GM12878 (cell line): Measurements from ENCODE around the gene OLFML2A.

ENCODE experiments used
- ESRRA ChIP-seq: IDR thresholded peaks from 2 replicates; pipeline ENCODE4 v1.6.1; 2012; ENCODE audit warnings: mild to moderate bottlenecking, low read length, improper control_type of control experiment
- LARP7 ChIP-seq: fragments of 450-650 bp; IDR thresholded peaks from 2 replicates; pipeline ENCODE4 v1.6.1; 2017; ENCODE audit warnings: mild to moderate bottlenecking
- MEF2A ChIP-seq: IDR thresholded peaks from 2 replicates; pipeline ENCODE4 v1.6.1; 2011; ENCODE audit warnings: low read depth, mild to moderate bottlenecking, low read length, moderate library complexity; ENCODE audit not compliant: insufficient read depth
- MXI1 ChIP-seq: fragments of 150-350 bp; IDR thresholded peaks from 2 replicates; pipeline ENCODE4 v1.6.1; 2011; ENCODE audit warnings: low read depth, mild to moderate bottlenecking, inconsistent platforms, low read length, improper control_type of control experiment
- YY1 ChIP-seq: IDR thresholded peaks from 2 replicates; pipeline ENCODE4 v1.6.1; 2011; ENCODE audit warnings: low read depth, mild to moderate bottlenecking, low read length
- ZNF24 ChIP-seq: fragments of 450-650 bp; IDR thresholded peaks from 2 replicates; pipeline ENCODE4 v1.6.1; 2017; ENCODE audit warnings: antibody characterized with exemption, mild to moderate bottlenecking
- TF ChIP-seq, protein P1 (sequence below), 3 experiments: IDR thresholded peaks in 2 of 3; conservative IDR thresholded peaks in 1 of 3; 2 replicates each; pipeline ENCODE4 v1.5.1; 2011; ENCODE audit warnings: low read depth in 3 of 3, low read length in 3 of 3, mild to moderate bottlenecking in 3 of 3, control low read depth in 2 of 3, moderate library complexity in 2 of 3, inconsistent platforms in 1 of 3, mixed read lengths in 1 of 3; ENCODE audit not compliant: control insufficient read depth in 2 of 3, insufficient read depth in 1 of 3; ENCODE audit errors: extremely low read depth in 1 of 3
- TF ChIP-seq, protein P2 (sequence below): IDR thresholded peaks from 2 replicates; pipeline ENCODE4 v1.6.1; 2011; ENCODE audit warnings: mild to moderate bottlenecking, low read depth, low read length, moderate library complexity; ENCODE audit not compliant: insufficient replicate concordance
- TF ChIP-seq, protein P3 (sequence below): IDR thresholded peaks from 2 replicates; pipeline ENCODE4 v1.6.1; 2012; ENCODE audit warnings: low read length, inconsistent platforms
- TF ChIP-seq, protein P4 (sequence below): IDR thresholded peaks from 2 replicates; pipeline ENCODE4 v1.6.1; 2011; ENCODE audit warnings: borderline replicate concordance, low read depth, mild to moderate bottlenecking, moderate library complexity, low read length; ENCODE audit not compliant: insufficient read depth, poor library complexity, severe bottlenecking

DNA sequence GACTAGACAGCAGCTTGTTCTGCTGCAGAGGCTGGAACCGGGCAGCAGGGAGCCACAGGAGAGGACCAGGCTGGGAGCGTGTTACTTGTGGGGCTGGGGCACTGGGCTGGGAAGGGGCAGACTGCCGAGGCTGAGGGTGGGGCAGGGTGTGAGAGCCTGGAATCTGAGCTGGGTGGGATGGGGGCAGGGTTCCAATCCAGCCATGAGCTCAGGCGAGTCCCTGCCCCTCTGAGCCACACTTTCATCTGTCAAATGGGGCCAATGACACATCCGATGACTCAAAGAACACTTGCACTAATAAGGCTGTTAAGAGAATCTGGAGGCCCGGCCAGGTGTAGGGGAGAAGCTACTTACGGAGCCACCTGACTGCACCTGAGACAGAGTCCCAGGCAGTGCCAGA lies 57.7 kb downstream of the OLFML2A start:
- TF ChIP-seq, protein P1, sequence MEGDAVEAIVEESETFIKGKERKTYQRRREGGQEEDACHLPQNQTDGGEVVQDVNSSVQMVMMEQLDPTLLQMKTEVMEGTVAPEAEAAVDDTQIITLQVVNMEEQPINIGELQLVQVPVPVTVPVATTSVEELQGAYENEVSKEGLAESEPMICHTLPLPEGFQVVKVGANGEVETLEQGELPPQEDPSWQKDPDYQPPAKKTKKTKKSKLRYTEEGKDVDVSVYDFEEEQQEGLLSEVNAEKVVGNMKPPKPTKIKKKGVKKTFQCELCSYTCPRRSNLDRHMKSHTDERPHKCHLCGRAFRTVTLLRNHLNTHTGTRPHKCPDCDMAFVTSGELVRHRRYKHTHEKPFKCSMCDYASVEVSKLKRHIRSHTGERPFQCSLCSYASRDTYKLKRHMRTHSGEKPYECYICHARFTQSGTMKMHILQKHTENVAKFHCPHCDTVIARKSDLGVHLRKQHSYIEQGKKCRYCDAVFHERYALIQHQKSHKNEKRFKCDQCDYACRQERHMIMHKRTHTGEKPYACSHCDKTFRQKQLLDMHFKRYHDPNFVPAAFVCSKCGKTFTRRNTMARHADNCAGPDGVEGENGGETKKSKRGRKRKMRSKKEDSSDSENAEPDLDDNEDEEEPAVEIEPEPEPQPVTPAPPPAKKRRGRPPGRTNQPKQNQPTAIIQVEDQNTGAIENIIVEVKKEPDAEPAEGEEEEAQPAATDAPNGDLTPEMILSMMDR (IDR thresholded peaks at IDR 0.05 in 2 of 3, conservative IDR thresholded peaks at IDR 0.05 in 1 of 3; ENCODE audit: control insufficient read depth in 2 of 3, extremely low read depth in 1 of 3, insufficient read depth in 1 of 3, low read depth in 3 of 3, low read length in 3 of 3) = no peak
- TF ChIP-seq, protein P2, sequence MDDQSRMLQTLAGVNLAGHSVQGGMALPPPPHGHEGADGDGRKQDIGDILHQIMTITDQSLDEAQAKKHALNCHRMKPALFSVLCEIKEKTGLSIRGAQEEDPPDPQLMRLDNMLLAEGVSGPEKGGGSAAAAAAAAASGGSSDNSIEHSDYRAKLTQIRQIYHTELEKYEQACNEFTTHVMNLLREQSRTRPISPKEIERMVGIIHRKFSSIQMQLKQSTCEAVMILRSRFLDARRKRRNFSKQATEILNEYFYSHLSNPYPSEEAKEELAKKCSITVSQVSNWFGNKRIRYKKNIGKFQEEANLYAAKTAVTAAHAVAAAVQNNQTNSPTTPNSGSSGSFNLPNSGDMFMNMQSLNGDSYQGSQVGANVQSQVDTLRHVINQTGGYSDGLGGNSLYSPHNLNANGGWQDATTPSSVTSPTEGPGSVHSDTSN = no peak
- no peak for TF ChIP-seq LARP7
- TF ChIP-seq YY1 = no peak
- TF ChIP-seq ZNF24 = no peak
- no peak for TF ChIP-seq ESRRA
- TF ChIP-seq MEF2A = no peak
- TF ChIP-seq, protein P3, sequence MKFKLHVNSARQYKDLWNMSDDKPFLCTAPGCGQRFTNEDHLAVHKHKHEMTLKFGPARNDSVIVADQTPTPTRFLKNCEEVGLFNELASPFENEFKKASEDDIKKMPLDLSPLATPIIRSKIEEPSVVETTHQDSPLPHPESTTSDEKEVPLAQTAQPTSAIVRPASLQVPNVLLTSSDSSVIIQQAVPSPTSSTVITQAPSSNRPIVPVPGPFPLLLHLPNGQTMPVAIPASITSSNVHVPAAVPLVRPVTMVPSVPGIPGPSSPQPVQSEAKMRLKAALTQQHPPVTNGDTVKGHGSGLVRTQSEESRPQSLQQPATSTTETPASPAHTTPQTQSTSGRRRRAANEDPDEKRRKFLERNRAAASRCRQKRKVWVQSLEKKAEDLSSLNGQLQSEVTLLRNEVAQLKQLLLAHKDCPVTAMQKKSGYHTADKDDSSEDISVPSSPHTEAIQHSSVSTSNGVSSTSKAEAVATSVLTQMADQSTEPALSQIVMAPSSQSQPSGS = no peak
- TF ChIP-seq, protein P4, sequence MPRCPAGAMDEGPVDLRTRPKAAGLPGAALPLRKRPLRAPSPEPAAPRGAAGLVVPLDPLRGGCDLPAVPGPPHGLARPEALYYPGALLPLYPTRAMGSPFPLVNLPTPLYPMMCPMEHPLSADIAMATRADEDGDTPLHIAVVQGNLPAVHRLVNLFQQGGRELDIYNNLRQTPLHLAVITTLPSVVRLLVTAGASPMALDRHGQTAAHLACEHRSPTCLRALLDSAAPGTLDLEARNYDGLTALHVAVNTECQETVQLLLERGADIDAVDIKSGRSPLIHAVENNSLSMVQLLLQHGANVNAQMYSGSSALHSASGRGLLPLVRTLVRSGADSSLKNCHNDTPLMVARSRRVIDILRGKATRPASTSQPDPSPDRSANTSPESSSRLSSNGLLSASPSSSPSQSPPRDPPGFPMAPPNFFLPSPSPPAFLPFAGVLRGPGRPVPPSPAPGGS = no peak
- no peak for TF ChIP-seq MXI1
